Caco-2 (cell line): ENCODE results near the gene PAPOLG. TPM values are rescaled to one million over a fixed set of nuclear protein-coding genes. Genes with fewer than 3 reads are reported as not detected.

Source experiments
- BruUV-seq: library from RNA; stranded (reverse); fragments of 400-500 nt; replicated peaks from 2 replicates; lab custom pipeline; 2021; lab: Mats Ljungman, UMichigan
- CTCF ChIA-PET: fragments of 300-600 bp; sonication (Branson Sonifier 250); formaldehyde crosslinking; loops from one replicate; lab custom pipeline; 2022; ENCODE audit warnings: antibody characterized with exemption; lab: Charles Lee
- POLR2A ChIA-PET: fragments of 300-600 bp; sonication (Branson Sonifier 250); formaldehyde crosslinking; loops from one replicate; lab custom pipeline; 2022; ENCODE audit warnings: antibody characterized with exemption; lab: Charles Lee
- DNase-seq, 2 experiments: peaks; one replicate each; pipeline versions ENCODE4 v3.0.0 to v3.0.0-alpha.2; 2020 to 2022
- H3K27me3 ChIP-seq: replicated peaks from 2 replicates; pipeline ENCODE4 v1.6.0; 2011; ENCODE audit warnings: low read length; ENCODE audit not compliant: control insufficient read depth, insufficient read depth
- H3K36me3 ChIP-seq: 2 replicates; pipeline ENCODE4 v1.5.1; 2011; ENCODE audit warnings: low read length; ENCODE audit not compliant: control insufficient read depth, insufficient read depth
- H3K4me1 ChIP-seq: fragments of 250-450 bp; sonication (Bioruptor Pico); 2 replicates; pipeline ENCODE4 v1.5.1; 2020; ENCODE audit warnings: mild to moderate bottlenecking
- H3K4me3 ChIP-seq: 2 replicates; pipeline ENCODE4 v1.5.1; 2011; ENCODE audit warnings: low read depth, mild to moderate bottlenecking, control low read depth, low read length
- H3K9me3 ChIP-seq: fragments of 250-450 bp; sonication (Bioruptor Pico); 2 replicates; pipeline ENCODE4 v1.5.1; 2020; ENCODE audit warnings: mild to moderate bottlenecking, moderate library complexity
- H3K27ac Mint-ChIP-seq: one replicate; pipeline ENCODE4 v1.8.0; 2022; ENCODE audit warnings: mixed read lengths; ENCODE audit not compliant: unreplicated experiment
- H3K27me3 Mint-ChIP-seq: one replicate; pipeline ENCODE4 v1.8.0; 2022; ENCODE audit warnings: mixed read lengths; ENCODE audit not compliant: insufficient read depth, unreplicated experiment
- H3K36me3 Mint-ChIP-seq: one replicate; pipeline ENCODE4 v1.8.0; 2022; ENCODE audit warnings: mild to moderate bottlenecking, mixed read lengths; ENCODE audit not compliant: insufficient read depth, unreplicated experiment
- H3K4me1 Mint-ChIP-seq: one replicate; pipeline ENCODE4 v1.8.0; 2022; ENCODE audit warnings: low read depth, mixed read lengths; ENCODE audit not compliant: unreplicated experiment
- H3K4me3 Mint-ChIP-seq: one replicate; pipeline ENCODE4 v1.8.0; 2022; ENCODE audit warnings: mild to moderate bottlenecking, moderate library complexity, mixed read lengths; ENCODE audit not compliant: unreplicated experiment
- H3K9me3 Mint-ChIP-seq: one replicate; pipeline ENCODE4 v1.8.0; 2022; ENCODE audit warnings: mixed read lengths; ENCODE audit not compliant: unreplicated experiment
- intact Hi-C: fragments of 100-400 bp; cut with micrococcal nuclease; formaldehyde crosslinking; loops from one replicate; pipeline ENCODE4 v1.10.0; 2022; ENCODE audit not compliant: unreplicated experiment
- total RNA-seq: library from RNA; stranded (reverse); gene quantifications from 2 replicates; pipeline ENCODE4 v1.2.3, GENCODE V29; 2022
- TF ChIP-seq, protein P1 (sequence below), 2 experiments: fragments of 200-600 bp in 1 of 2; IDR thresholded peaks; 1 replicate in 1 of 2; 2 replicates in 1 of 2; pipeline versions ENCODE4 v1.5.1 to v1.8.0; 2011 to 2022; ENCODE audit warnings: antibody characterized with exemption in 1 of 2, control low read depth in 1 of 2, inconsistent platforms in 1 of 2, low read depth in 1 of 2, low read length in 1 of 2, mild to moderate bottlenecking in 1 of 2, moderate library complexity in 1 of 2; ENCODE audit not compliant: insufficient read depth in 1 of 2, severe bottlenecking in 1 of 2, unreplicated experiment in 1 of 2

Gene PAPOLG
- total RNA-seq, 1 experiment from 2014 or later: 14.4 TPM

GRCh38 chr2:60827369-60827768 is 71.3 kb downstream of the PAPOLG start:
- ChIA-PET POLR2A (no interaction called here), CTCF (no interaction called here)
- H3K36me3 ChIP-seq: no peaks in the 10 kb centered on the region
- Mint-ChIP-seq H3K36me3 (no peaks in the 10 kb centered on the region), H3K9me3 (no peaks in the 10 kb centered on the region), H3K4me3 (no peak overlapping the region), H3K27me3 (peaks cover 7% of the 10 kb centered on the region), H3K27ac (no peak overlapping the region), H3K4me1 (no peaks in the 10 kb centered on the region)
- TF ChIP-seq, protein P1, sequence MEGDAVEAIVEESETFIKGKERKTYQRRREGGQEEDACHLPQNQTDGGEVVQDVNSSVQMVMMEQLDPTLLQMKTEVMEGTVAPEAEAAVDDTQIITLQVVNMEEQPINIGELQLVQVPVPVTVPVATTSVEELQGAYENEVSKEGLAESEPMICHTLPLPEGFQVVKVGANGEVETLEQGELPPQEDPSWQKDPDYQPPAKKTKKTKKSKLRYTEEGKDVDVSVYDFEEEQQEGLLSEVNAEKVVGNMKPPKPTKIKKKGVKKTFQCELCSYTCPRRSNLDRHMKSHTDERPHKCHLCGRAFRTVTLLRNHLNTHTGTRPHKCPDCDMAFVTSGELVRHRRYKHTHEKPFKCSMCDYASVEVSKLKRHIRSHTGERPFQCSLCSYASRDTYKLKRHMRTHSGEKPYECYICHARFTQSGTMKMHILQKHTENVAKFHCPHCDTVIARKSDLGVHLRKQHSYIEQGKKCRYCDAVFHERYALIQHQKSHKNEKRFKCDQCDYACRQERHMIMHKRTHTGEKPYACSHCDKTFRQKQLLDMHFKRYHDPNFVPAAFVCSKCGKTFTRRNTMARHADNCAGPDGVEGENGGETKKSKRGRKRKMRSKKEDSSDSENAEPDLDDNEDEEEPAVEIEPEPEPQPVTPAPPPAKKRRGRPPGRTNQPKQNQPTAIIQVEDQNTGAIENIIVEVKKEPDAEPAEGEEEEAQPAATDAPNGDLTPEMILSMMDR (IDR thresholded peaks at IDR 0.05; ENCODE audit: insufficient read depth in 1 of 2, low read depth in 1 of 2, low read length in 1 of 2, severe bottlenecking in 1 of 2, unreplicated experiment in 1 of 2): no peak
- no peak overlapping the region for H3K4me3 ChIP-seq
- no peaks in the 10 kb centered on the region for H3K27me3 ChIP-seq
- no peaks in the 10 kb centered on the region for H3K4me1 ChIP-seq
- intact Hi-C loops: no loop called here
- no peaks in the 10 kb centered on the region for H3K9me3 ChIP-seq
- no TSS peak for BruUV-seq
- no peak for DNase-seq

GRCh38 chr2:60830991-60831390 is 74.9 kb downstream of the PAPOLG start:
- H3K4me3 Mint-ChIP-seq: no peak overlapping the region
- CTCF ChIA-PET: no interaction called here
- H3K4me1 Mint-ChIP-seq: no peaks in the 10 kb centered on the region
- Histone ChIP-seq H3K9me3 (no peaks in the 10 kb centered on the region), H3K27me3 (no peaks in the 10 kb centered on the region), H3K4me3 (no peak overlapping the region), H3K36me3 (no peaks in the 10 kb centered on the region), H3K4me1 (no peaks in the 10 kb centered on the region)
- no peak overlapping the region for H3K27ac Mint-ChIP-seq
- no peak for DNase-seq
- intact Hi-C loops: no loop called here
- H3K27me3 Mint-ChIP-seq: peaks cover 16% of the 10 kb centered on the region
- no peaks in the 10 kb centered on the region for H3K36me3 Mint-ChIP-seq
- no peaks in the 10 kb centered on the region for H3K9me3 Mint-ChIP-seq
- POLR2A ChIA-PET: no interaction called here
- TF ChIP-seq, protein P1 (IDR thresholded peaks at IDR 0.05; ENCODE audit: insufficient read depth in 1 of 2, low read depth in 1 of 2, low read length in 1 of 2, severe bottlenecking in 1 of 2, unreplicated experiment in 1 of 2): no peak
- BruUV-seq: no TSS peak

GRCh38 chr2:60831921-60832320 is 75.9 kb downstream of the PAPOLG start:
- no peaks in the 10 kb centered on the region for H3K9me3 ChIP-seq
- H3K4me3 Mint-ChIP-seq: no peak overlapping the region
- H3K4me1 ChIP-seq: no peaks in the 10 kb centered on the region
- no peak overlapping the region for H3K4me3 ChIP-seq
- H3K27me3 Mint-ChIP-seq: peaks cover 16% of the 10 kb centered on the region
- no peaks in the 10 kb centered on the region for H3K4me1 Mint-ChIP-seq
- CTCF ChIA-PET: no interaction called here
- no peak overlapping the region for H3K27ac Mint-ChIP-seq
- BruUV-seq: no TSS peak
- no peak for DNase-seq
- no peaks in the 10 kb centered on the region for H3K9me3 Mint-ChIP-seq
- no peaks in the 10 kb centered on the region for H3K27me3 ChIP-seq
- POLR2A ChIA-PET: no interaction called here
- TF ChIP-seq, protein P1 (IDR thresholded peaks at IDR 0.05; ENCODE audit: insufficient read depth in 1 of 2, low read depth in 1 of 2, low read length in 1 of 2, severe bottlenecking in 1 of 2, unreplicated experiment in 1 of 2): no peak
- no peaks in the 10 kb centered on the region for H3K36me3 ChIP-seq
- H3K36me3 Mint-ChIP-seq: no peaks in the 10 kb centered on the region
- intact Hi-C loops: no loop called here
